Ecto neural progenitor cell (in vitro differentiated cells): ENCODE measurements around the gene ZNF784.

Experiments
- DNase-seq: peaks from one replicate; pipeline ENCODE4 v3.0.0-alpha.2; 2018; ENCODE audit warnings: low spot score

The ZNF784 gene

GRCh38 chr19:55656552-55656951, 32.2 kb upstream of the ZNF784 start:
- no peak for DNase-seq

GRCh38 chr19:55655648-55656040, 31.3 kb upstream of the ZNF784 start:
- DNase-seq = no peak

- peak; percentile 98 for DNase-seq
These were observed 30.7 kb upstream of the ZNF784 start, which contains the start of gene U2AF2 for GRCh38 chr19:55654868-55655647. Gene U2AF2 (plus strand): TSS chr19:55655035. CDS start chr19:55655105, 70 bp downstream.

- peak; percentile 100 for DNase-seq
These were observed 30.0 kb upstream of the ZNF784 start for GRCh38 chr19:55654323-55654867.

- peak; percentile 98 for DNase-seq
These were observed 29.4 kb upstream of the ZNF784 start for GRCh38 chr19:55653651-55654322.

- peak; percentile 71 for DNase-seq
These were observed 28.2 kb upstream of the ZNF784 start for GRCh38 chr19:55652311-55653128.

- DNase-seq = no peak
These were observed 26.9 kb upstream of the ZNF784 start for GRCh38 chr19:55651236-55651635.

GRCh38 chr19:55650602-55651230, 26.4 kb upstream of the ZNF784 start:
- DNase-seq = no peak

GRCh38 chr19:55650126-55650557, 25.8 kb upstream of the ZNF784 start:
- DNase-seq = no peak

GRCh38 chr19:55649268-55650125, 25.1 kb upstream of the ZNF784 start:
- DNase-seq = no peak

- no peak for DNase-seq
These were observed 24.4 kb upstream of the ZNF784 start for GRCh38 chr19:55648585-55649267.

- DNase-seq = peak; percentile 87
These were observed 23.6 kb upstream of the ZNF784 start, which contains the start of gene CCDC106 for GRCh38 chr19:55647732-55648584. Gene CCDC106 (plus strand): TSS chr19:55648212. CDS start chr19:55649047, 835 bp downstream.

GRCh38 chr19:55646889-55647731, 22.7 kb upstream of the ZNF784 start:
- DNase-seq = no peak

GRCh38 chr19:55645512-55645881, 21.1 kb upstream of the ZNF784 start:
- no peak for DNase-seq

GRCh38 chr19:55644842-55645511, 20.6 kb upstream of the ZNF784 start:
- DNase-seq = no peak

GRCh38 chr19:55644191-55644833, 19.9 kb upstream of the ZNF784 start:
- no peak for DNase-seq

- no peak for DNase-seq
These were observed 19.5 kb upstream of the ZNF784 start for GRCh38 chr19:55643887-55644176.
